Heart left ventricle (tissue), 13 donors: Measurements from ENCODE around the gene ACSF3.
"Not testable (repeated sequence)": the region's sequence is repeated elsewhere in the genome, so short reads cannot be mapped to it uniquely, and the experiment has no call there.

ENCODE experiments used
- CTCF ChIP-seq, 12 donors: fragments of 200-600 bp; sonication (generic) in 4 of 12; IDR thresholded peaks; one replicate each; pipeline versions ENCODE4 v1.5.0 to v1.8.0; 2018 to 2022; ENCODE audit warnings: antibody characterized with exemption in 12 of 12, mild to moderate bottlenecking in 5 of 12
- POLR2A ChIP-seq, 2 donors: fragments of 450-650 bp; IDR thresholded peaks; one replicate each; pipeline ENCODE4 v1.6.1; 2017; ENCODE audit warnings: antibody characterized with exemption in 2 of 2, mild to moderate bottlenecking in 2 of 2, moderate library complexity in 2 of 2
- donor health status: ischemic (EF 13 %, LVEDD 7.1; RV severe dilation, severe dysfunction).
- donor health status: DM: no; HTN: yes; CAD: no.
- donor health status: DM: no; HTN: no; CAD: no.
- donor health status: ischemic (EF 25% LVEDD 6.9; RV normal size, moderate dysfunction).
- donor health status: ischemic (EF 25% LVEDD 5.7; RV mildly dilated, moderate dysfunction).
- donor health status: ischemic (EF 35%, LVEDD 5.7; RV mildly dilated, moderate dysfunction).
- donor health status: nonischemic (EF 11% LVEDD 7.7; RV severe dilation, severe dysfunction).
- donor health status: DM: yes; HTN: yes; CAD: no.
- donor health status: PGD.
- donor health status: ischemic (EF 29% LVEDD 5.4; RV normal size, mild dysfunction).
- donor health status: nonischemic (EF 23%, LVEDD 6.1; RV moderate dilation, normal function).

GRCh38 chr16:89185887-89186592 lies 92.4 kb downstream of the ACSF3 start:
- not testable (repeated sequence) for TF ChIP-seq CTCF, POLR2A (IDR thresholded peaks at IDR 0.05)
